Epithelial cell of proximal tubule (primary cell): Measurements from ENCODE around the gene CNIH3. TPM values are rescaled to one million over a fixed set of nuclear protein-coding genes. Genes with fewer than 3 reads are reported as not detected.

Source experiments
- DNase-seq: peaks from one replicate; pipeline ENCODE4 v3.0.0-alpha.2; 2011; ENCODE audit warnings: low read depth
- H3K4me3 ChIP-seq: 2 replicates; pipeline ENCODE4 v1.5.1; 2011; ENCODE audit warnings: low read depth, mild to moderate bottlenecking, low read length
- total RNA-seq: library from RNA; depleted of rRNA; stranded (reverse); fragments of >200 nt; gene quantifications from 2 replicates; pipeline ENCODE4 v1.2.3, GENCODE V29; 2015
- TF ChIP-seq, protein P1 (sequence below): conservative IDR thresholded peaks from 2 replicates; pipeline ENCODE4 v1.5.1; 2012; ENCODE audit warnings: low read depth, mild to moderate bottlenecking, low read length

Gene CNIH3
- total RNA-seq, 1 donor from 2014 or later, result 1.4 TPM

DNA sequence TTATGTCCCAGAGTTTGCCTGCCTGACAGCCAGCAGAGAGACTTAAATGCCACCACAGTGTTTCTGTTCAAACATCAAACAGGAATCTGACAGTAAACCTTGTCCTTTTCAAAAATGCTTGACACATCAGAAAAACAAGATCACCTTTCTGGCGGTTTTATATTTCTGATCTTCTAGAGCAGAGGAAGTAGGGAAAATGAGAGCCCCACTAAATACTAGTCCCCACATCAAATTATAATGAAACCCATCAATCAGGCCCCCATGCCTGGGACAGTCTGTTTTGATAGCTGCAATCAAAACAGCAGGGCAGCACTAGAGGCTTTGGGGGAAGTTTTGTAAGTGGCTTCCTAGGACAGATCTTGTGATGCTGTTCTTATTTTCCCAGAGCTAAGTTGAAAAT lies 129.3 kb downstream of the CNIH3 start:
- no peak overlapping the region for H3K4me3 ChIP-seq
- TF ChIP-seq, protein P1, sequence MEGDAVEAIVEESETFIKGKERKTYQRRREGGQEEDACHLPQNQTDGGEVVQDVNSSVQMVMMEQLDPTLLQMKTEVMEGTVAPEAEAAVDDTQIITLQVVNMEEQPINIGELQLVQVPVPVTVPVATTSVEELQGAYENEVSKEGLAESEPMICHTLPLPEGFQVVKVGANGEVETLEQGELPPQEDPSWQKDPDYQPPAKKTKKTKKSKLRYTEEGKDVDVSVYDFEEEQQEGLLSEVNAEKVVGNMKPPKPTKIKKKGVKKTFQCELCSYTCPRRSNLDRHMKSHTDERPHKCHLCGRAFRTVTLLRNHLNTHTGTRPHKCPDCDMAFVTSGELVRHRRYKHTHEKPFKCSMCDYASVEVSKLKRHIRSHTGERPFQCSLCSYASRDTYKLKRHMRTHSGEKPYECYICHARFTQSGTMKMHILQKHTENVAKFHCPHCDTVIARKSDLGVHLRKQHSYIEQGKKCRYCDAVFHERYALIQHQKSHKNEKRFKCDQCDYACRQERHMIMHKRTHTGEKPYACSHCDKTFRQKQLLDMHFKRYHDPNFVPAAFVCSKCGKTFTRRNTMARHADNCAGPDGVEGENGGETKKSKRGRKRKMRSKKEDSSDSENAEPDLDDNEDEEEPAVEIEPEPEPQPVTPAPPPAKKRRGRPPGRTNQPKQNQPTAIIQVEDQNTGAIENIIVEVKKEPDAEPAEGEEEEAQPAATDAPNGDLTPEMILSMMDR, result no peak
- no peak for DNase-seq

DNA sequence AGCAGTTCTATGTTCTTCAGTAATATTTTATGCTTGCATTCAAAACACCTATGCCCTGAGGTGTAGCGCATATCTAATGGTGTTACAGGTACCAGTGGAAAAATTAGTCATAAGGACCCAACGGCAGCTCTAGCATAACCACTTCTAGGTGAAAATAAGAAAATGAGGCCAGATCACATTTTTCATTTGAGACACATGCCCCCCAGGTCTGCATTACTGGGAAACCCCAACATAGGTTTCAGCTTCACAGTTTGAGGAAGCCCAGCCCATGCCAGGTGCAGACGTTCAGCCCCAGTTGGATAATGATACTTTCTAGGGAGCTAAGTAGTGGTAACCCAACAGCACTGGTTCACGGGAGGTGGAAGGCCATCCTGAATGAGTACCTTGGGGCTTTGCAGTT lies 129.8 kb downstream of the CNIH3 start:
- TF ChIP-seq, protein P1, result no peak
- H3K4me3 ChIP-seq, result no peak overlapping the region
- DNase-seq, result no peak

DNA sequence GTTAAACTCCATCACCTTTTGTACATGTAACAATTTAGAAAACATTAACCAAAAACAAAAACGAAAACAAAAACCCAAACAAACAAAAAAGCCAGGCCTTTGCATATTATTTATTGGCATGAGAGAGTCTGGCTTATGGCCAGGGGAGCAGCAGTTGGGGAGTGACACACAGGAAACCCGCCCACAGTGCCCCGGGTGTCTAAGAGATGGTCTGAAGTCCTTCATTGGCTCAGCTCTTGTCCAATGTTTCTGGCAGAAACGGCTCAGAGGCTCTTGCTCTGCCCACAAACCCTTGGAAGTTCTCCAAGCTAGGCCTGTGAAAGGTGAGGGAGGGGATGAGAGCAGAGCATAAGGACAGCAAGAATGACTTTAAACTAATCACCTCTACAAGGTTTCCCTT lies 131.5 kb downstream of the CNIH3 start:
- TF ChIP-seq, protein P1, result no peak
- DNase-seq, result no peak

DNA sequence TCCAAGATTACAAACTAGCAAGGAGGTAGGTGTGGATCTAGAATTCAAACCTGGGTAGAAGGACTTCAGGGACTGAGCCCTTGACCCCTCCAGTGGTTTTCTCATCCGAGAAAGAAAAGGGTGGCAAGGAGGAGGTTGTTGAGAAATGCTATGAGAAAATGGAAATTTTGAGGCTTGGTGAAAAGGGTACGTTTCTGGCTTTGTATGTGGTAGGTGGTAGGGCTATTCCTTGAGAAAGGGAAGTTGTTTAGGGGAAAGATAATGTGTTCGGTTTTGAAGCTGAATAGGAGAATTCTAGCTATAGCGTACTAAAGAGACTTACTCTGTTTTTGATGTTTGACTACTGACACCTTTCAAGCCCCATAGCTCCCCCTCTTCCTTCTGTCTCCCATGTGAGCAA lies 133.8 kb downstream of the CNIH3 start:
- no peak overlapping the region for H3K4me3 ChIP-seq
- no peak for DNase-seq
- TF ChIP-seq, protein P1, result no peak

More for the DNA sequence above, 131.5 kb downstream of the CNIH3 start:
- H3K4me3 ChIP-seq, result no peak overlapping the region

DNA sequence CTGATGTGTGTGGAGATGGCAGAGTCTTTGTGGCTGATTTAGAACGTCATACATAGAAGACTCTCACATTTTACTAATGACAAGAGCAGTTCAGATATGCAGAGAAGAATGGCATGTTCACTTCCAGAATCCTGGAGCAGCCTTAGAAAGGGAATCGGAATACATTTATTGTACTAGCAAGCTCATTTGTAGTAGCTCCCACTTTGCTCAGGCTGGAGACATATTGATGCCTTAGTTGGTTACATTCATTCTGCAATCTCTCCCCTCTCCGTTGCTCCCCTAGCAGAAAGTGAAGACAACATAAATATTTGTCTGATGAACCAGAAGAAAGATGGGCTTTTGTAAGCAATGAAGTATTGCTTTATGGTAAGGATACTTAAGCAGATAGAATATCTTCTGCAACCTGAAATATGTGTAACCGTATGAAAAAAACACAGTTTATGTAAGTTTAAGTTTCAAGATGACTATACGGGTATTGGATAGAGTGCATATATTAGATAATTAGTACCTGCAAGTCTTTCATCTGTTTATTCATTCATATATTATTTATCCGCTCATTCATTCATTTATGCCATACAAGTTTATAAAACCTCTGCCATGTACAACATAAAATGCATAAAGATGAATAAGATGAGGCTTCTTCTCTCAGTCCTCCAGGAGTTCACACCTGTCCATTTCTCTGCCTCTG lies 135.7 kb downstream of the CNIH3 start:
- H3K4me3 ChIP-seq, result no peak overlapping the region
- TF ChIP-seq, protein P1, result no peak
- no peak for DNase-seq

DNA sequence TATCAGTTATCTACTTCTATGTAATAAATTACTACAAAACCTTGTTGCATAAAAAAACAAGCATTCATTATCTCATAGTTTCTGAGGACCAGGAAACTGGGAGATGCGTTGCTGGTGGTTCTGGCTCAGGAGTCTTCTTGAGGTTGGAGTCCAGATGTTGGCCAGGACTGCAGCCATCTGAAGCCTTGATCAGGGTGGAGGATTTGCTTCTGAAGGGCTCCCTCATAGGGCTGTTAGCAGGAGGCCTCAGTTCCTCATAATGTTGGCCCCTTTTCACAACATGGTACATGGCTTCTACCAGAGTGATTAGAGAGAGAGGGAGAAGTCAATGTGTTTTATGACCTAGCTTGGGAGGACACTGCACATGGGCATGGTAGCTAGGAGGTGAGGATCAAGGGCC lies 137.4 kb downstream of the CNIH3 start:
- TF ChIP-seq, protein P1, result no peak

DNA sequence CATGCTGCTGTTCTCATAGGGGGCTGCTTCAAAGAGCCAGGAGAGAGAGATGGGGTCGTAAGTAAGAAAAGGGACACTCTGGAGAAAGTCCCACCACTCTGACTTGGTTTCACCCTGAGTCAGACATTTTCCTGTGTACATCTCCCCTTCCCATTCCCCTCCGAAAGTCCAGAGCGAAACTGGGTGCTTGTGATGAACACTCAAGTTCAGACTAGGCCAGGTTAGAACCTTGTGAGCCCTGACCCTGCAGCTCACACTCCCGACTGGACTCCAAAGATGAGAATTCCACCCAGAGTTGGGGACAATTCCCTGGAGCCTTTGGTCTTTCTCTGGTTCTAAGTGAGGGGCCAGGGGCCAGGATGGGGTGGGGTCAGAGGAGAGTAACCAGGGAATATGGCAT lies 139.5 kb downstream of the CNIH3 start:
- TF ChIP-seq, protein P1, result no peak
- DNase-seq, result no peak
- no peak overlapping the region for H3K4me3 ChIP-seq

More for the DNA sequence above, 137.4 kb downstream of the CNIH3 start:
- DNase-seq, result no peak
- no peak overlapping the region for H3K4me3 ChIP-seq
